Measurements from ENCODE around the gene TULP4.

GRCh38 chr6:158312165-158312564, at the start of gene TULP4:
- no peak for TF ChIP-seq CTCF (IDR thresholded peaks at IDR 0.05)
- no peak for TF ChIP-seq POLR2A (IDR thresholded peaks at IDR 0.05)
- no peak for TF ChIP-seq EP300 (IDR thresholded peaks at IDR 0.05)
- no peak for TF ChIP-seq POLR2AphosphoS5 (IDR thresholded peaks at IDR 0.05)
